A549 (cell line): ENCODE results near the gene ARFGEF2. TPM values are rescaled to one million over a fixed set of nuclear protein-coding genes. Genes with fewer than 3 reads are reported as not detected.

ENCODE experiments used
- ATAC-seq, 2 experiments: fragments of 200-7000 bp in 1 of 2; fragments of >200 bp in 1 of 2; cut with Nextera tagmentation in 1 of 2; cut with Tn5 transposase in 1 of 2; 3 replicates each; pipeline versions ENCODE4 v1.8.0 to v1.9.1; 2018 to 2020; ENCODE audit warnings: mild to moderate bottlenecking in 1 of 2, moderate library complexity in 1 of 2
- CTCF ChIA-PET: fragments of 300-600 bp; sonication (Branson Sonifier 250); formaldehyde crosslinking; extraction: SDS; loops from one replicate; lab custom pipeline; 2021; ENCODE audit warnings: antibody characterized with exemption, inconsistent platforms; lab: Yijun Ruan, JAX
- POLR2A ChIA-PET: fragments of 350-600 bp; formaldehyde crosslinking; extraction: SDS; loops from one replicate; lab custom pipeline; 2021; ENCODE audit warnings: antibody characterized with exemption, inconsistent platforms; lab: Yijun Ruan, JAX
- DNase-seq, 2 experiments: peaks; one replicate each; pipeline versions ENCODE4 v3.0.0 to v3.0.0-alpha.2; 2011 to 2016; ENCODE audit warnings: low read depth in 1 of 2, low spot score in 1 of 2
- FAIRE-seq: peaks from 2 replicates; lab custom pipeline; 2011; peaks lifted over from hg19 to GRCh38; lab: Jason Lieb, UNC
- H3K27ac ChIP-seq, 2 experiments: fragments of >200 bp; sonication (Bioruptor Twin); formaldehyde crosslinking; 3 replicates each; pipeline ENCODE4 v1.5.1; 2016 to 2017
- H3K4me1 ChIP-seq: fragments of >200 bp; sonication (Bioruptor Twin); formaldehyde crosslinking; 3 replicates; pipeline ENCODE4 v1.6.1; 2016
- H3K4me2 ChIP-seq: fragments of >200 bp; sonication (Bioruptor Twin); formaldehyde crosslinking; 3 replicates; pipeline ENCODE4 v1.6.1; 2016
- H3K4me3 ChIP-seq: fragments of >200 bp; sonication (Bioruptor Twin); formaldehyde crosslinking; 3 replicates; pipeline ENCODE4 v1.5.1; 2016
- H3K9me3 ChIP-seq: fragments of >200 bp; sonication (Bioruptor Twin); formaldehyde crosslinking; 3 replicates; pipeline ENCODE4 v1.6.1; 2016
- ATOH8 ChIP-seq: fragments of 250-450 bp; sonication (Bioruptor Pico); IDR thresholded peaks from 2 replicates; pipeline ENCODE4 v1.5.0; 2020; ENCODE audit warnings: low read depth, mild to moderate bottlenecking, moderate library complexity
- CBX2 ChIP-seq: fragments of 200-600 bp; sonication (generic); IDR thresholded peaks from 2 replicates; pipeline ENCODE4 v1.6.1; 2016; ENCODE audit warnings: low read depth, mild to moderate bottlenecking, borderline replicate concordance
- EHF ChIP-seq: fragments of 250-450 bp; sonication (Bioruptor Pico); IDR thresholded peaks from 2 replicates; pipeline ENCODE4 v1.5.0; 2020; ENCODE audit warnings: mild to moderate bottlenecking
- ESRRA ChIP-seq: fragments of 150-350 bp; IDR thresholded peaks from 2 replicates; pipeline ENCODE4 v1.6.1; 2014; ENCODE audit warnings: mild to moderate bottlenecking, low read length, borderline replicate concordance
- GATA3 ChIP-seq: IDR thresholded peaks from 2 replicates; pipeline ENCODE4 v1.6.1; 2012; ENCODE audit warnings: borderline replicate concordance
- HDAC2 ChIP-seq: fragments of 200-600 bp; sonication (generic); IDR thresholded peaks from 2 replicates; pipeline ENCODE4 v1.6.1; 2016
- HMGXB4 ChIP-seq: fragments of 250-450 bp; sonication (Bioruptor Pico); IDR thresholded peaks from 2 replicates; pipeline ENCODE4 v1.5.0; 2021; ENCODE audit warnings: mild to moderate bottlenecking, moderate library complexity, borderline replicate concordance
- JUN ChIP-seq, 2 experiments: fragments of >200 bp; sonication (Bioruptor Twin); formaldehyde crosslinking; IDR thresholded peaks; 2 replicates in 1 of 2; 3 replicates in 1 of 2; pipeline ENCODE4 v1.6.1; 2016 to 2017
- JUNB ChIP-seq: fragments of >200 bp; sonication (Bioruptor Twin); formaldehyde crosslinking; IDR thresholded peaks from 2 replicates; pipeline ENCODE4 v1.6.1; 2016
- KDM1A ChIP-seq: fragments of 200-600 bp; sonication (generic); IDR thresholded peaks from 2 replicates; pipeline ENCODE4 v1.6.1; 2016; ENCODE audit warnings: low read depth, mild to moderate bottlenecking
- KDM5A ChIP-seq: fragments of 200-600 bp; sonication (generic); IDR thresholded peaks from 2 replicates; pipeline ENCODE4 v1.6.1; 2016; ENCODE audit warnings: antibody characterized with exemption, mild to moderate bottlenecking
- MAFK ChIP-seq: fragments of 450-650 bp; IDR thresholded peaks from 2 replicates; pipeline ENCODE4 v1.6.1; 2014; ENCODE audit not compliant: partially characterized antibody
- PBX3 ChIP-seq: IDR thresholded peaks from 2 replicates; pipeline ENCODE4 v1.6.1; 2012
- PHF8 ChIP-seq: fragments of 200-600 bp; sonication (generic); IDR thresholded peaks from 2 replicates; pipeline ENCODE4 v1.6.1; 2016; ENCODE audit warnings: low read depth, mild to moderate bottlenecking, antibody characterized with exemption, moderate library complexity, borderline replicate concordance
- POLR2AphosphoS2 ChIP-seq: conservative IDR thresholded peaks from 2 replicates; pipeline ENCODE4 v1.6.1; 2012; ENCODE audit warnings: low read length, improper control_type of control experiment, inconsistent platforms
- RAD21 ChIP-seq, 2 experiments: fragments of >200 bp in 1 of 2; sonication (Bioruptor Twin) in 1 of 2; formaldehyde crosslinking in 1 of 2; IDR thresholded peaks in 1 of 2; conservative IDR thresholded peaks in 1 of 2; 2 replicates in 1 of 2; 3 replicates in 1 of 2; pipeline ENCODE4 v1.6.1; 2012 to 2018; ENCODE audit warnings: inconsistent platforms in 1 of 2
- SMC3 ChIP-seq: fragments of >200 bp; sonication (Bioruptor Twin); formaldehyde crosslinking; IDR thresholded peaks from 3 replicates; pipeline ENCODE4 v1.6.1; 2018; ENCODE audit warnings: inconsistent platforms
- TFCP2L1 ChIP-seq: fragments of 250-450 bp; sonication (Bioruptor Pico); IDR thresholded peaks from 2 replicates; pipeline ENCODE4 v1.5.0; 2021; ENCODE audit warnings: mild to moderate bottlenecking
- TP53 ChIP-seq: fragments of 250-450 bp; sonication (Bioruptor Pico); IDR thresholded peaks from 2 replicates; pipeline ENCODE4 v1.5.0; 2021; ENCODE audit warnings: mild to moderate bottlenecking, moderate library complexity
- ZC3H11A ChIP-seq: fragments of 450-650 bp; IDR thresholded peaks from 2 replicates; pipeline ENCODE4 v1.6.1; 2014; ENCODE audit warnings: antibody characterized with exemption, mild to moderate bottlenecking
- WGBS: methylation state at CpG from one replicate; pipeline ENCODE4 v1.1.6; 2017; ENCODE audit errors: missing lambda C conversion rate; 5-methylcytosine and 5-hydroxymethylcytosine counted together
- polyA plus RNA-seq, 4 experiments: library from polyadenylated mRNA; depleted of rRNA in 3 of 4; stranded (reverse); fragments of >200 nt; fragmentation: RNase III in 1 of 4; extraction: RNeasy Plus Mini Kit Qiagen cat#74134 plus additional on column Dnase treatment in 1 of 4; gene quantifications; 2 replicates in 3 of 4; 3 replicates in 1 of 4; pipeline ENCODE4 v1.2.3, GENCODE V29; 2011 to 2017

Gene ARFGEF2
- polyA plus RNA-seq, 2 of the 4 experiments (the other 2 are of a cell fraction), result 12.3 to 24.3 TPM

GRCh38 chr20:48920527-48921167, 864 bp upstream of the ARFGEF2 start:
- no peak for TF ChIP-seq SMC3
- no peak for TF ChIP-seq JUNB
- TF ChIP-seq PBX3, result no peak
- no peak for TF ChIP-seq POLR2AphosphoS2
- no peak for TF ChIP-seq ATOH8 (CRISPR knock-in tag)
- no peak for TF ChIP-seq CBX2
- TF ChIP-seq GATA3, result no peak
- TF ChIP-seq EHF (CRISPR knock-in tag), result no peak
- TF ChIP-seq HMGXB4, result no peak
- no peak for TF ChIP-seq RAD21 (conservative IDR thresholded peaks at IDR 0.05 in 1 of 2, IDR thresholded peaks at IDR 0.05 in 1 of 2)
- no peak for TF ChIP-seq TP53
- TF ChIP-seq KDM1A, result no peak

GRCh38 chr20:48921883-48922820, 641 bp downstream of the ARFGEF2 start:
- DNase-seq (peak; percentile 52 to 58), FAIRE-seq (no peak), ATAC-seq (peak; percentile 74 to 78)
- ChIA-PET POLR2A (interaction anchor here (0.6 to 1.0 kb wide), 6 partner anchors 13 to 81 kb away, joined by 3 read pairs; no protein-coding TSS in a partner anchor), CTCF (interaction anchor here (0.9 to 1.7 kb wide), 3 partner anchors 9 to 264 kb away, joined by 3 to 9 read pairs (median 6); no protein-coding TSS in a partner anchor)
- H3K4me2 ChIP-seq, result peak overlapping the region; percentile 85
- H3K4me3 ChIP-seq, result peak overlapping the region; percentile 89
- TF ChIP-seq JUN (IDR thresholded peaks at IDR 0.05) (peak in 1 of 2 experiments; percentile 19; a peak in 1 of 5 replicates), PBX3 (no peak), KDM5A (peak; percentile 84; the same call in 1 of the 2 replicates), SMC3 (no peak), TFCP2L1 (CRISPR knock-in tag) (no peak), MAFK (no peak), PHF8 (peak; percentile 69; the same call in 1 of the 2 replicates), HDAC2 (no peak), ESRRA (0 out of 2 replicates have a peak, but pooled peaks have one; percentile 10), TP53 (no peak), ZC3H11A (no peak), CBX2 (no peak)
- no peaks in the 10 kb centered on the region for H3K9me3 ChIP-seq
- 11% methylated on average over 24 of the region's 34 CpGs for WGBS
- peak overlapping the region; percentile 96 to 98 for H3K27ac ChIP-seq
- H3K4me1 ChIP-seq, result peaks cover 22% of the 10 kb centered on the region

More at GRCh38 chr20:48920527-48921167, 864 bp upstream of the ARFGEF2 start:
- Histone ChIP-seq H3K4me2 (peak overlapping the region; percentile 77), H3K4me3 (peak overlapping the region; percentile 89), H3K9me3 (no peaks in the 10 kb centered on the region), H3K4me1 (peaks cover 22% of the 10 kb centered on the region), H3K27ac (peak overlapping the region; percentile 96 to 98)
- ATAC-seq (no peak), FAIRE-seq (no peak), DNase-seq (no peak)
- 8% methylated on average over 10 of the region's 10 CpGs for WGBS
- POLR2A ChIA-PET, result no interaction called here
- CTCF ChIA-PET, result interaction anchor here (0.6 to 18.8 kb wide), 6 partner anchors 12 to 300 kb away, joined by 3 to 494 read pairs (median 3); no protein-coding TSS in a partner anchor
